MV-4-11 (cell line): ENCODE measurements around the gene PMFBP1.
A peak's percentile ranks its signal among the peaks of the same experiment; 100 is the strongest.
"Not testable (repeated sequence)": the region's sequence is repeated elsewhere in the genome, so short reads cannot be mapped to it uniquely, and the experiment has no call there.

Source experiments
- DNase-seq: peaks from one replicate; lab custom pipeline; 2025; lab: John Stamatoyannopoulos, UW

PMFBP1 gene

DNA sequence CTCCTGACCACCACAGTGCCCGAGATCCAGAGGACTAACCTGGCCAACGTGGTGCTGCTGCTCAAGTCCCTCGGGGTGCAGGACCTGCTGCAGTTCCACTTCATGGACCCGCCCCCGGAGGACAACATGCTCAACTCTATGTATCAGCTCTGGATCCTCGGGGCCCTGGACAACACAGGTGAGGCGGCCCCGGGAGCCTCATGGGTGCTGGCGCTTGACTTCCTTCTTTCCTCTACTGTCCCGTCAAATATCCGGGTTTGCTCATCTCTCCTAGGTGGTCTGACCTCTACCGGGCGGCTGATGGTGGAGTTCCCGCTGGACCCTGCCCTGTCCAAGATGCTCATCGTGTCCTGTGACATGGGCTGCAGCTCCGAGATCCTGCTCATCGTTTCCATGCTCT is 64.6 kb downstream of the PMFBP1 start:
- DNase-seq: no peak

DNA sequence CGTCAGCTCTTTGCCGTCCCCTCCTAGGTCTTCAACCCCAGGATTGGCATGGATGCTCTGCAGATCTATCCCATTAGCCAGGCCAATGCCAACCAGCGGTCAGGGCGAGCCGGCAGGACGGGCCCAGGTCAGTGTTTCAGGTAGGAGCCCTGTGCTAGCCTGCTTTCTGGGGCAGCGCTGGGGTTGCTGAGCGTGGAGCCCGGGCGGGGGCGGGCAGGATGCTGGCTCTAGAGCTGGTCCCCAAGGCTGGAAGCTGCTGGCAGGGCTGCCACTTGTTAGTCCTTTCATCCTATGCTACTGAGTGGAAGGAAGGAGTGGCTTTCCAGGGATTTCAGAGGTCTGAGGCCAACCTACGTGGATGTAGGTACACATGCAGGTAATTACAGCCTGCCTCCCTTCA is 66.0 kb downstream of the PMFBP1 start:
- no peak for DNase-seq

DNA sequence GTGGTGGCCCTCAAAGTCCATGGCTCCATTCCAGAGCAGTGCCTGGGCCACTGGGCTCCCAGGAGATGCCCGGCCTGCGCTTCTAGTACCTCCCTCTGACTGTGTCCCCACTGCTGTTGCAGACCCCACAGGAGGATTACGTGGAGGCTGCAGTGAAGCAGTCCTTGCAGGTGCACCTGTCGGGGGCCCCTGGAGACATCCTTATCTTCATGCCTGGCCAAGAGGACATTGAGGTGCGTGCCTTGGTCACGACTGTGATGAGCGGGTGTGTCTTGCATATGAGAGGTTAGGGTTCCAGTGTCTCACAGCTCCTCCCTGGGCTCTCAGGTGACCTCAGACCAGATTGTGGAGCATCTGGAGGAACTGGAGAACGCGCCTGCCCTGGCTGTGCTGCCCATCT is 67.0 kb downstream of the PMFBP1 start:
- DNase-seq: no peak

DNA sequence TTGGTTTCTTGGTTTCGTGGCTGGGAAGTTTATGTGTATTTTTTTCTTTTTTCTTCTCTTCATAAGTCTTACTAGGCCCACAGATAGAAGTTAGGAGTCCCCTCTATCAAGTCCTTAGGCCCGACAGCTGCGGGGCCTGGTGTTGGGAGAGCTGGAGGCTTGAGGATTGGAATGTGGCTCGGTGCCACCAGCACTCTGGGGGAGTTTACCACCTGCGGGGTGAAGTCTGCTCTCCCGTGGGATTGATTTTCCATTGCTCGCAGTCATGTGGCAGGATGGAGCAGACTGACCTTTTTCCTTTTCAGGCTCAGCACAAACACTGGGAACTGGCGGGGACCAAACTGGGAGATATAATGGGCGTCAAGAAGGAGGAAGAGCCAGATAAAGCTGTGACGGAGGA is 70.8 kb downstream of the PMFBP1 start:
- DNase-seq: no peak

DNA sequence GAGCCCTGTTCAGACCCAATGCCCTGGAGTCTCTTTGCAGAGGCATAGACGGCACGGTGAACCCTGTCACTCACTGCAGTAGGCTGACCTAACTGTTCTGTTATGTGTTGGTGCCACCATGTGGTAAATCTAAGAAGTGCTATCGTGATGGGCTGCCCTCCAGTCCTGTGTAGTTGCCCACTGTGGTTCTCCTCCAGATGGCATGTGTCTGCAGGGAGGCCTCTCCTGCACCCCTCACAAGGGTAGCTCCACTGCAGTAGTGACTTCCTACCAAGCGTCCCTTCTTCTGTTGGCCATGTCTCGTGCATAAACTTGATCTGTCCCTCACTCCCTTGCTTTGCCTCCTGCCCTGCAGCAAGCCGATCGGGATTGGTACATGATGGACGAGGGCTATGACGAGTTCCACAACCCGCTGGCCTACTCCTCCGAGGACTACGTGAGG is 72.6 kb downstream of the PMFBP1 start:
- DNase-seq: peak; percentile 55

DNA sequence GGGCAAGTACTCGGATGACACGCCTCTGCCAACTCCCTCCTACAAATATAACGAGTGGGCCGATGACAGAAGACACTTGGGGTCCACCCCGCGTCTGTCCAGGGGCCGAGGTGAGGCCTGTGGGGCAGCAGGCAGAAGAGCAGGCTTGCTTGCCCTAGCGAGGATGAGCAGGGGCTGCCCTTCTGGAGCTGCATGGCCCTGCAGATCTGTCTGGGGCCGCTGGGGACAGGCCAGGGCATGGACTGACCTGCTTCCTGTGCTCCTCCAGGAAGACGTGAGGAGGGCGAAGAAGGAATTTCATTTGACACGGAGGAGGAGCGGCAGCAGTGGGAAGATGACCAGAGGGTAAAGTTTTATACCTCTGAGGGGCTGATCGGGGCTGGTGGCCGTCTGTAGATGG is 73.0 kb downstream of the PMFBP1 start:
- DNase-seq: no peak

DNA sequence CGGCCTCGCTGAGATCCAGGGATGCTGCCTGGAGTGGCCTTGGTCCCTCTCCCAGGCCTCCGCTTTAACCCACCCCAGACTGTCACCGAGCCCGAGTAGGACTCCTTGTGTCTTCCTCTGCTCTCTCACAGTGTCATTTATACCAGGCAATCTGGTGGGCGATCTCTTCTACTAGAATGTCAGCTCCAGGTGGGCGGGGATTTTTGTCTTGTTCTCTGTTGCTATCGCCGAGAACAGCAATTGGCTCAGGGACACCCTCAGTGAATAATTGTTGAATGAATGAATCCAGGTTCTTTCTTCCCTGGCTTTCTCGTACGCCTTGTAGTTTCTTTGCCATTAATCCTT is 77.7 kb downstream of the PMFBP1 start:
- no peak for DNase-seq

DNA sequence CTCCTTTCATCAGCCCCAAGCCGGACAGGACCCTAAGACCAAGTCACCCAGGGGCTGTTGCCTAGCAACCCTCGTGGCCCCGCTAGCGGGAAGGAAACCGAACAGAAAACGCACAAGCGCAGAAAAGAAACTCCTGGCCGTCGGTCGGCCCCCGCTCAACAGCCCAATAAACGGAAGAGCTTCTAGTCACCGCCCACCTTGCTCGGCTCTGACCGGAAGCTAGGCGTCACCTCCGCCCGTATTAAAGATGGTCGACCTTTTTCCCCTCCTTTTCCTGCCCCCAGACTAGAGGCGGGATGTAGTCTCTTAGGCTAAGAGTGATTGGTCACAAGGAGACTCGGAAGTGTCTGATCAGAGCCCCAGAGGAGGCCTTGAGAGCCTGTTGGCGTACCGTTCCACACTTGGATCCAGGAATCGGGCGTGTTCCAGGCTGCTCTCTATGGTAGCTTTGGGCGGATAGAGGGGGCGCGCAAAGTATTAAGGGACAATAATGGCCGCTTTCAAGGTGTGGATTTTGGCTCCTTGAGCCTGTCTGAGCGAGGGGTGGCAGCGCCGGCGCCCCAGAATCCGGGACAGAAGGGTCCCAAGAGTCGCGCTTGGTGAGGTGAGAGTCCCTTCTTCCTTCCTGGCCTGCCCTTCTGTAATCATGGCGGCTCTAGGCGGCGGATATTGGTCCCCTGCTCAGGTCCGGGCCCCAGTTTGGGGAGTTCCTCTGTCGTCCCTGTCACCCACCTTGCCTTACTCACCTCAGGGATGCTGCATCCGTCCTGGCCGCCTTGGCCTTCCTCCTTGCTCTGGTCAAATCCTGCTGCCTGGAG is 78.3 kb downstream of the PMFBP1 start, which contains the start of the genes DHX38 and TXNL4B:
Gene DHX38, plus strand, starts transcription at position 400 of the 818 bp plus-strand sequence. CDS start 2,311 bp downstream, outside the sequence.
Gene TXNL4B, minus strand, starts transcription at position 173 of the 818 bp plus-strand sequence. CDS start 2,871 bp downstream, outside the sequence.
- peak; percentile 99 for DNase-seq

DNA sequence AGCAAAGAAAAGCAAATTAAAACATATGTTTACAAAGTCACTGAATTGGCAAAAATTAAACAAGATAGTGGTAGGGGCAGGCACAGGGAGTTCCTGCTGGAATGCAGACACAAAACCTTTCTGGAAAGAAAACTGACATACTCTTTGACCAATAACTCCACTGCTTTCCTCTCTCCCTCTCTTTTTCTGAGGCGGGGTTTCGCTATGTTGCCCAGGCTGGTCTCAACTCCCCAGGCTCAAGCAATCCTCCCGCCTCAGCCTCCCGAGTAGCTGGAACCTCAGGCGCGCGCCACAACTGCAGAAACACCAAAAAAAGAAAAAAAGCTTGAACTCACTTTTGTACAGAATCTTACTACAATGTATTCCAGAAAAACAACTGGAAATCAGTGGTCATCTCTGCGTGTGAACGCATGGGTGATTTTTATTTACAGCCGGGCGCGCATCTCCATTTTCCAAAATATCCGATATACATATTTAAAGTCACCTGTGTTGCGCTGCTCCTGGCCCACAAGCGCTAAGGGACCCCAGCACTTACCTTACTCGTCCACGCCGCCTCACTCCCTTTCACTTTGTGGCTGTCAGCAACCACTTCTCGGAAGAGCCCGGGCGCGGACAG is 79.0 kb downstream of the PMFBP1 start:
- no peak for DNase-seq

DNA sequence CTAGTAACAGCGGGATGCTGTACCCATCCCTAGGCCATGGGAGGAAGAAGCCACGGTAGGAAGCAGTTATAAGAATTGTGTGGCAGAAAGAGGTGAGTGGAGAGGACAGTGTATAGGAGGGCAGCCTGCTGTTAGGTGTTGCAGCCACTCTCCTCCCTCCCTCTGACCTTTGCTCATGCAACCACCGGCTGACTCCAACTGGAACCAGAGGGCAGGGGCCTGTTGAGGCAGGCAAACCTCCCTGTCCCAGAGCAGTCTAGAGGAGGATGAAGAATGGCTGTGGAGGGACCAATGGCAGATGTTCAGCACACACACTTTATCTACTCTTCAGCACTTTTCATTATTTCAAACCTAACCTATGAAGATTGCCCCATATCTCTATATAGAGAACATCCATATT is 80.7 kb downstream of the PMFBP1 start:
- DNase-seq: no peak

DNA sequence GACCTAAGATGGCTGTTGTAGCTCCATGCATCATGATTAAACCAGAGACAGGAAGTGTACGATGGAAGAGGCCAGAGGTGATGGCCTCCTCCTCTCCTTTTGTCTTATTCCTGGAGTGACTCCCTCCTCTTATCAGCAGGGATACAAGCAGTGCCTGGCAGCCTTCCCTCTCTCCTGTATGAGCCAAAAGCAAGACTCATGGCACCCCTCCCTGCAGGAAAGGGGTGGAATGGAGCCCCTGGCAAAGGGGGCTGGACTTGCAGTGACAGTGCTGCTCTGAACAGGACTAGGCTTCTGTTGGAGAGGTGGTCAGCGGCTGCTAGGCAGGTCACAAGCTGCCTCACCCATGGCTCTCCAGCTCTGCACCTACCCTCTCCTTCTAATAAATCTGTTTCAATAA is 87.0 kb downstream of the PMFBP1 start:
- DNase-seq: no peak

DNA sequence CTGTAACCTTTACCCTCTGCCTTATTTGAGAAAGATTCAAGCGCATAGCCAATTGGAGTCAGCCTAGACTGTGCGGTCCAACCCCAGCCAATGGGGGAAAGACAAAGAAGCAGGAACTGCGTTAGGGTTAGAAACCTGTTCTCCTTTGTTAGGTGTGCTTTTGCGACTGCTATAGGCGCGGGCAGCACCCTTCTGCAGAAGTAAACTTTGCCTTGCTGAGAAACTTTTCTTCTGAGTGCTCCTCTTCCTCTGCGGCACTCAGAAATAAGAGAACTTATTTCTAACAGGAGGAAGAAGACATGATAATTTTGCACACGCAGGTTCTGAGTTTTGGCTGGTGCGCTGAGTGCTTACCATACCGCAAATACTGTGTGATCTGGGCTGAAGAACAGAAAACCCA is 87.5 kb downstream of the PMFBP1 start:
- no peak for DNase-seq

DNA sequence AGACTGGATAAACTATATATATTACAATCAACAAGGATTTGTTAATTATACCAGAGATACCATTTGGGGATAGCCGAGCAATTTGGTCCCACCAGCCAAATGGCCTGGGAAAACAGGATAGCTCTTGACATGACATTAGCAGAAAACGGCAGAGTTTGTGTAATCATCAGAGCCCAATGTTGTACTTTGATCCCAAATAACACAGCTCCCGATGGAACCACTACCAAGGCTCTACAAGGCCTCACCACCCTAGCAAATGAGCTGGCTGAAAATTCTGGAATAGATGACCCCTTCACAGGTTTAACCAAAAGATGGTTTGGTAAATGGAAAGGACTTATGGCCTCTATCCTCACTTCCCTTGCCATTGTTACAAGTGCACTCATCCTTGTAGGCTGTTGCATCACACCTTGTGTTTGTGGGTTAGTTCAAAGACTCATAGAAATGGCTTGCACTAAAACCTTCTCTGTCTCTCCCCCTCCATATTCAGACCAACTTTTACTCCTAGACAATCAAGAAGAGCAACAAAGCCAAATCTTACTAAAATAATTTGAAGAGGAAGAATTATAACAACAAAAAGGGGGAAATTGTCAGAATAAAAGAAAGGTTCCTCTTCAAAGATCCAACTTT is 88.1 kb downstream of the PMFBP1 start:
- peak; percentile 16 for DNase-seq

DNA sequence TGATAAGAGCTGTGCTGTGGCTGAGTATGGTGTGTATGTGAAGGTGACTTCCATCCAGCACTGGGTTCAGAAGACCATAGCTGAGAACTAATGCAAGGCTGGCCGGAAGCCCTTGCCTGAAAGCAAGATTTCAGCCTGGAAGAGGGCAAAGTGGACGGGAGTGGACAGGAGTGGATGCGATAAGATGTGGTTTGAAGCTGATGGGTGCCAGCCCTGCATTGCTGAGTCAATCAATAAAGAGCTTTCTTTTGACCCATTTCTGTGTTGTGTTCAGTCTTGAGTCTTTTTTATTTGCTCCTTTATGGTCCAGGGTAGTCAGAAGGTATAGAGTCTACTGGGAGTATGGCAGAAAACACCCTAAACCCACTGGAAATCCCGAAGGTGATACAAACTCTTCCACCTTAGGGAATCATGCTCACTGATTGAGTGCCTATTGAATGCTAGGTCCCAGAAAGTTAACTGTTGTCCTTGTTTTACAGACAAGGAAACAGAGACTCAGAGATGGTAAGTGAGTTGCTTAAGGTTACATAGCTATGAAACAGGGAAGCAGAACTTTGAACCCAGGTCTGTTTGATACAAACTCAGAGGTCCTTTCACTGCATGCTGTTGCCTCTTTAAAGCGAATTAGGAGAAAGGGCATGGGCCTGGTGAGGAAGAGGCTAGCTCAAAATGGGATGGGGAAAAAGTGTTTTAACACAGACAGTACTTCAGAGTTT is 94.8 kb downstream of the PMFBP1 start:
- DNase-seq: not testable (repeated sequence)

DNA sequence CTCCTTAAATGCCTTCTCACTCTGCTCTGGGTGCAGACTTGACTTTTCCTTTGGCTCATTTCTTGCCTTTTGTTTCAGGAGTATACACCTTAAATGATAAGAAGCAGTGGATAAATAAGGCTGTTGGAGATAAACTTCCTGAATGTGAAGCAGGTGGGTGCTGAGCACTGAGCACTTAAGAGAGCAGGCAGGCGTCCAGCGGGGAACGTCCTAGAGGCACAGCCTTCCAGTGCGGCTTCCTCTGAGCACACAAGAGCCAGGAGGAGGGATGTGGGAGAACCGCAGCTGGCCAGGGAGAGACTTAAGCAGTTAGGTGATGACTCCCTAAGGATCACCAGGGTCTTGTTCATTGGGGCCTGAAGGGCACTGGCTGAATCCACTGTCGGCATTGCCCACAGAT is 96.9 kb downstream of the PMFBP1 start:
- not testable (repeated sequence) for DNase-seq

DNA sequence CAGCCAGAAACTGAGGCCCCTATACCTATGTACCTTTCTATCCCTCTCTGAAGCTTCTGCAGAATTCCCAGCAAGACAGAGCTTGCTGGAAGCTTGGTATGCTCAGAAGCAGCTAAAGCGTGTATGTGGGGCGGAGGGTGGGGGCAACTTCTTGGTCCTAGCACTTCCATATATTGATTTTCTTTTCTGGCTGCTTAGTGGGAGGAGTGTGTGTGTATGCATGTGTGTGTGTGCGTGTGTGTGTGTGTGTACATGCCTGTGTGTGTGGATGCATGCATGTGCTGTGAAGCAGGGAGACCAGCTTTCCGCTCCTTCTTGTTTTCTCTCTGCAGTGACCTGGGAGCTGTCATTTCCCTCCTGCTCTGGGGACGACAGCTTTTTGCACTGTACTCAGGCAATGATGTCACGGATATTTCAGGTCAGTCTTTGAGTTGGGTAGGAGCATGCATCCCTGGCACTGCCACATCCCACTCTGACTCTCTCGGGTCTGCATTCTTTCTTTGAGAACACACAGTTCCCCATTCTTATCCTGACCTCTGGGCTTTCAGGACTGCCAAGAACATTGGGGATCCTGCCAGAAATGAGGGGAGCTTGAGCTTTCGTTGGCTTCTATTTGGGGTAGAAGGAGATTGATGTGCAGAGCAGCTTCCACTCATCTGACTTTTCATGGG is 98.3 kb downstream of the PMFBP1 start:
- no peak for DNase-seq

DNA sequence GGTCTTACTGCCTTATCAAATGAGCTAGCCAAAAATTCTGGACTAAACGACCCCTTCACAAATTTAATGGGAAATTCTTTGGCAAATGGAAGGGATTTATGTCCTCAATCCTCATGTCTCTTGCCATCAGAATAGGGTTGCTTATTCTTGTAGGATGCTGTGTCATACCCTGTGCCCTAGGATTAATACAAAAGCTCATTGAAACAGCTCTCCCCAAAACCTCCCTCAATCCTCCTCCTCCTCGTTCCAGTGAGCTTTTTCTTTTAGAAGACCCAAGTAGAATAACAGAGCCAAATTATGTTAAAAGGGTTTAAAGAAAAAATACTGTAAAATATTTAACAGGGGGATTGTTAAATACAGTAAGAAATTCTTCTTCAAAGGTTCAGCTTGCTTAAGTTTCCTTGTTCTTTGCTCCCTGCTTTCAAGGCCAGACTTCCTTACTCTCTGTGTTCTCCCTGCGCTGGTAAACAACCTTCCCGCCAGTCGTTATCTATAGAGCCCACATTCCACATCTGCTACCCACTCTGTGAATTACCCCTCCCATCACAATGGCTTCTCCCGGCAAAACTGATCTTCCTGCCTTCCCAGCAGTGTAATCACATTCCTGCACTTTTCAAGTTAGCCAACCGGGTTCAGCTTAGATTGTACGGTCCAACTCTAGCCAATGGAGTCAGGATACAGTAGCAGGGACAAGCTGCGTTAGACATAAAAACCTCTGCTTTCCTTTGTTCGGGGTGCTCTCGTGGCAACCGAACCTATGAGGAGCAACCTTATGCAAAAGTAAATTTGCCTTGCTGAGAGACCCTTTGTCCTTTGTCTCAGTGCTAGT is 99.2 kb downstream of the PMFBP1 start:
- no peak for DNase-seq
